EH (cell line): ENCODE measurements around the gene PFKL.
A peak's percentile ranks its signal among the peaks of the same experiment; 100 is the strongest.

Experiments used
- DNase-seq: peaks from one replicate; pipeline ENCODE4 v3.0.0-alpha.2; 2015; ENCODE audit warnings: low read depth

The PFKL gene

DNA sequence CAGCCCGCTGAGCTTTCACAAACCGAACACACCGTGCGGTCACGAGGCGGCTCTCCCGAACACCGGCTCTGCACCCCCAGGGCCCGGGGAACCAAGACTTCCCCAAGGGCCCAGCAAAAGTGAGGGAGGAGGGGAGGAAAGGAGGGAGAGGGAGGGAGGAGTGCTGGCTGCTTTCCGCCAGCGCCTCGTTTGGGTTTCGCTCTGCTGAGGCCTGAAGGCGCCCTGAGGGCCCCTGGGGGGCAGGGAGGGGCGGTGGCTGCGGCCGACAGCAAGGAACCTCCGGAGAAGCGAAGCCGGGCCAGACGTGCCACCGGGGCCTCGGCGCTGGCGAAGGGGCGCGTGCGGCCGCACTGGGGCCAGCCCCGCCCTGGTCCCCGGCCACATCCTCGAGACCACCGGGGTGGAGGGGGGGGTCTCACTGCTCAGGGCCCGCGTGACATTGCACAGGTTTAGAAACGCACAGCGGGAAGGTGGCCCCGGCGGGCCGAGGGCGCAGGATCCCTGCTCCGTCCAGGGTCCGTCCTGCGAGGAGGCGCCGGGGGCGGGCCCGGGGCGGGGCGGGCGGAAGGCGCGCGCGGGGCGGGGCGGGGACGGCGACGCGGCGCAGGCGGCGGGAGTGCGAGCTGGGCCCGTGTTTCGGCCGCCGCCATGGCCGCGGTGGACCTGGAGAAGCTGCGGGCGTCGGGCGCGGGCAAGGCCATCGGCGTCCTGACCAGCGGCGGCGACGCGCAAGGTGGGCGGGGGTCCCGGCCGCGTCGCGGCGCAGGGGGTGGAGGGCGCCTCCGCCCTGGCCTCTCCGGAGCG, at the start of gene PFKL:
Gene PFKL, plus strand, starts transcription at position 596 of the 804 bp plus-strand sequence. Its CDS starts 53 bp downstream, at position 649.
- DNase-seq = peak; percentile 75

DNA sequence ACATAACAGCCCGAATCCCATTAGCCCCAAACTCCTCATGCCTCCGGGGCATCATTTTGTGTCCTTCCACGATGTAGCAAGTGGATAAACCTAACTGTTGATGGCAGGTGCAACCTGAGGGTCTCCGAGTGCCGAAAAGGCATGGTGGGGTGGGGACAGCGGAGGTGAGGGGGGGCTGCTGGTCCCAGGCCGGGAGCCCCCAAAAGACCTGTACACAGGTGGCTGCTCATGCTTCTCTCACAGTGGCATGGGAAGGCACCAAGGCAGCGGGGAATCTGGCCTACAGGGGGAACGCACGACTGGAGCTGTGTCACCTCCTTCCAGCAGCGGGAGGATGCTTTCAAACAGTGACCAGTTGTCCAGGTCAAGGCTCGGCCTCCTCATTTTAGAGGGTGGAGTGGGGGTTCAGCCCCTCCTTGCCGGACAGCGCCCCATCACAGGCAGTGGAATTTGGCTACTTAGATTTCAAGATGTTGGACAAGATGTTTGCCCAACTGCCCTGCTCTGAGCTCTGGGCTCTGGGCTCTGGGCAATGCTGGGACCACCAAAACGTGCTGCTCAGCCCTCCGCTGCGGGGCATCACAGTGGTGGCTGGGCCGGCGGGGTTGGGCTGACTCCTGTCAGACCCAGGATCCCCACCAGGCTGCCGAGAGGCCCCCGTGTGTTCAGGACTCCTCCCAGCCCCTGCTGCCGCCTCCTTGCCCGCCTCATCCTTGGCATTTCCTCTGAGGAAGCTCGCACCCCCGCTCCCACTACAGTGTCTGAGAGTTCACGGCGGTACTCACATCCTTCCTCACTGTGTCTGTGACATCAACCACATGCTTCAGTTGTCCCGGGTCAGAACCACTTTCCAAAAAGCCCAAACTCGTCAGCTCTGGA, 45.8 kb upstream of the PFKL start:
- DNase-seq = peak; percentile 16

DNA sequence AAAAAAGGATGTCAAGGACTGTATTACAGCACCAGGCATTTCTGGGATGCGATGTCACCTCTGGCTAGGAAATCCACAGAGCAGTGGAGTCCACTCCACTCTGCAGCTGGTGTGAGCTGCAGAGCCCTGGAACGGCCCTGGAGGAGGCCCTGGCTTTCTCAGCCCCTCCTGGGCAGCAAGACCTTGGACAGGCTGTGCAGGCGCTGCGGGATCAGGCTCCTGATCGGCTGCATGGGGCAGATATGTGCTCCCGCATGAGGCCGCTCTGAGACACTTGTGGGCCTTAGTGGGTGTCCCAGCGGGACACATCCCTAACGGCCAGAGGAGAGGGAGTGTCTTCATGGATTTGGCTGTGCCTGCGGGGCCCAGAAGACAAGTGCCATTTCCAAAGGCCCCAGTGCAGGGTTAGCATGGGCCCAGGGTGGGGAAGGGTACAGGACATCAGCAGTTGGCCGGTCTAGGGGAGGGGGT, 44.3 kb upstream of the PFKL start:
- DNase-seq = peak; percentile 41

DNA sequence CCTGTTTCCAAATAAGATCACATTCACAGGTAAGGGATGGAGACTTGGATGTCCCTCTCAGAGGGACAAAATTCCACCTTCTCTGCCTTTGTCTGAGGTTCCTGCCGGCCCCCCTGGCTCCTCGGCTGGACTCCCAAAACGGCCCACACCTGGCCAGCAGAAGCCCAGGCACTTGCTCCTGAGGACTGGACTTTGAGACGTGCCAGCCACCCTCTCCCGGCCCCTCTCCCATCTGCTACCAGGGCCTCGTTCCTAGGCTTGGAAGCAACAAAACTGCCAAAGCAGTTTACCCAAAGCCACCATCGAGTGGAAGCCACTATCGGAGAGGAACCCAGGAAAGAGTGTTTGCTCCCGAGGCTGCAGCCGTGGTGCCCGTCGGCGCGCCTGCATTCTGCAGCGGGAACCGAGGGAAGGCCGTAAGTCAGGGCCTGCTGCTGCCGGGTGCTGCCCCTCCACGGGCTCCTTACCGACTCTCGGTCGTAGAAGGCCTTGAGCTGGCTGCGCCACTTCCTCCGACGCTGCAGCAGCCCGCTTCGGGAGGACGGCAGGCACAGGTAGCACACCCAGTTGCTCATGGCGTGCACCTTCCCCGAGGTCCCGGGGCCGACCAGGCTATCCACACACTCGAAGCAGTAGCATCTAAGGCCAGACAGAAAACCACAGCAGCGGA, 41.7 kb upstream of the PFKL start:
- no peak for DNase-seq

DNA sequence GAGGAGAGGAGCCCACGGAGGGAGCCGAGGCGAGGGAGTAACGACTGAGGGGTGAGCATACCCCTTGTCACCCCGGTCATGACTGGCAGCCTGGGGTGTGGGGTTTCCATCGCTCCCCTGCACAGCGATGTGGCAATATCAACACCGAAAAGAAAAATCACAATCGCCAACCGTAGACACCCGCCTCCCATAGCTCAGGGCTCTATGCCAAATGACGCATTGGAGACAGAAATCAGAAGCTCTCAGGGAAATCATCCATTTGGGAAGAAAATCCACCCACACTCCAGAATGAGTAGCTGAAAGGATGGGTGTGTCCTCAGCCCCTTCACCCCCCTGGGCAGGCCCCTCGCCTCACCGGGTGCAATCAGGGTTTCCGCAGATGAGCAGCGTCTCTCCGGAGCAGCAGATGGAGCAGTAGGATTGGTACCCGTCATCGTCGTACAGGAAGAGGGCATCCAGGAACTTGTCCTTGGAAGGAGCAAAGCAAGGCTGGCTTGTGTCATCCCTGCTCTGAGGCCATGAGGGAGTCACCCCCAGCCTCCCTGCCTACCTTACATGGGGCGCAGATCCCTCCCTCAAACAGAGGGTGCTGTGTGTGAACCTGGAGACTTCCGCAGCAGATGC, 40.7 kb upstream of the PFKL start:
- no peak for DNase-seq

DNA sequence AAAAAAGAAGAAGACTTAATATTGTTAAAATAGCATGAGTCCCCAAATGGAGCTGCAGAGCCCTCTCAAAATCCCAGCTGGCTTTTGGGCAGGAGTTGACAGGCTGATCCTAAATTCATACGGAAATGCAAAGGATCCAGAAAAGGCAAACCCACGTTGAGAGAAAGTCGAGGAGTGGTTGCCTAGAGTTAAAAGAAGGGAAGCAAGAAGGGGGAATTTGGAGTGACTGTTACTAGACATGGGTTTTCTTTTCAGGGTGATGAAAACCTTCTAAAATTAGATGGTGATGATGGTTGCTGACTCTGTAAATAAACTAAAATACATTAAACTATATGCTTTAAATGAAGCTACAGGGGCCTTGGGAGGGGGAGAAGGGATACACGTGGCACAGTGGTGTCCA, 39.8 kb upstream of the PFKL start:
- DNase-seq = no peak

DNA sequence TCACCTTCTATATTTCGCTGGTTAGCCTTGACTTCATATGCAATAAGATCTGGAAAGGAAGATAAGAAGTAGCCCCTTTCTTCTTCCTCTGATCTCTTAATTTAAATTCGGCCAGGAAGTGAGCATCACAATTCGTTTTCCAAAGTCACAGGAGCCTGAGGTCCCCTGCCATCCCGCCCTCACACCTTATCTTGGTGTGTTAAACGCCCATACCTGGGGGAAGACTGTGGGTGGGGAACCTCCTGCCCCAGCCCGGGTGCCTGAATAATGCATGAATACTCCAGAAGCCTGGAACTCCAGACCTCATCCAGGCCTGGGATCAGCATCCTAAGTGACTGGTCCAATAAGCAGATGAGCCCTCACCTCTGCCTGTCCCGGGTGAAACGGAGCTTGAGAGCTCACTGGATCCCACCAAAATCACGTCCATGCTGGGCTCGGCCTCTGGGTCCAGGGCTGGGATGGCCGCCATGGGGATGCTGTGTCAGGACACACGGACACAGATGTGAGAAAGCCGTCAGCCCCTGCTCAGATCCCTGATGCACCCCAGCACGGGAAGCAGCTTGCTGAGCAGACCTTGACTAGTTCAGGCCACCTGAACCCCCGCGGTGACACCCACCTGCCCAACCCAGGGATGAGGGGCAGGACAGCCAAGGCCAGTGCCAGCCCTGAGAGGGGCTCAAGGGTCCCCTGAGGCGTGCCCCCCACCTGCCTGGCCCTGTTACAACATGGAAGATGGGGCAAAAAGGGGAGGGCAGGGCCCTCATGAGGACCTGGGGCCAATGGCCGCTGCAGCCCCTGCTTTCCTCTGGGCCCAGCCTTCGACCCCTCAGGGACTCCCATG, 38.8 kb upstream of the PFKL start:
- DNase-seq = no peak

DNA sequence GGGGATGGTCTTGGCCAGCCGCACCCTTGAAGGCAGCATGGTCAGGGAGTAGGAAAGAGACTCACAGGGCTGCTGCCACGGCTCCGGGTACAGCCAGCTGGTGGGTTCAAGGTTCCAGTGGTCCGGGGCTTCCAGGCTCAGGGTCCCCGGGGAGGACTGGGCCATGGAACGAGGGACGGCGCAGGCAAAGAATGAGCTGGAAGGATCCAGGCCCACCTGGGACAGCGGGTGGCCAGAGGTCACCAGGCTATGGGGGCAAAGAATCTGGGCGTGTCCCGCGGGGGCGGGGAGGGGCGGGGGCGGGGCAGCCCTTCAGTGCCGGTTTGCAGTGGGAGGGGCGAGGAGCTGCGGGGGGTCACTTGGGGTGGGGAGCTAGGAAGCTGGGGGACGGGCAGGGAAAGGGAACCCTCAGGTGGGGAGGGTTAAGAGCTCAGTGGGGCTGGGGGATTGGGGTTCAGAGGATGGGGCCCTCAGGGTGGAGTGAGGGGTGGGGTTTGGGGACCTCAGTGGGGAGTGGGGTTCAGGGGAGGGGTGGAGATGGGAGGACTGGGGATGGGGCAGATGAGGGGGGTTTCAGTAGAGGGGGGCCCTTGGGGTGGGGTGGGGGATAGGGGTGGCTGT, 38.1 kb upstream of the PFKL start, which contains the start of gene DNMT3L:
Gene DNMT3L, minus strand, starts transcription at position 223 of the 621 bp plus-strand sequence. CDS start 638 bp downstream, outside the sequence.
- DNase-seq = no peak

DNA sequence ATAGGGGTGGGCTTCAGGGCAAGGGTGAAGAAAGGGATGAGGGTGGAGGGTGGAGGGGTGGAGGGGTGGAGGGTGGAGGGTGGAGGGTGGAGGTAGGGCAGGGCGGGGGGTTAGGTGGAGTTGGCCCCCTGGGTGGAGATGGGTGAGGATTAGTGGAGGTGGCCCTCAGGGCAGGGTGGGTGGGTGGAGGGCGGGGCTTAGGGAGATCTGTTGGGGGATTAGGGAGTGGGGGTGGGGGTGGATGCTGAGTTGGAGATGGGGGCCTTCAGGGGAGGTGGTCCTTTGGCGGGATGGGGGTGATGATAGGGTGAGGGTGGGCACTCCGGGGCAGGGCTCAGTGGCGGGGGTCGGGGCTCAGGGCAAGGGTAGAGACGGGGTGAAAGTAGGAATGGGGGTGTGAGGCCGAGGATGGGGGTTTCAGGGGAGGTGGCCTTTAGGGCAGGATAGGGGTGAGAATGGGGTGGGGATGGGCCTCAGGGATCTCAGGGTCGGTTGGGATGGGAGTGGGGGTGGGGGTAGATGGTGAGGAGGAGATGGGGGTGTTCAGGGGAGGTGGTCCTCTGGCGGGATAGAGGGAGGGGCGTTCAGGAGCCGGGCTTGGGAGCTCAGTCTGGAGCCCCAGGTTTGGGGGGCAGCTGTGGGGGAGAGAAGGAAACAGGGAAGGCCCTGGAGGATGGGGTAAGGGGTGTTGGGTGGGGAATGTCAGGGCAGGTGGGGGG, 37.4 kb upstream of the PFKL start:
- DNase-seq = no peak

DNA sequence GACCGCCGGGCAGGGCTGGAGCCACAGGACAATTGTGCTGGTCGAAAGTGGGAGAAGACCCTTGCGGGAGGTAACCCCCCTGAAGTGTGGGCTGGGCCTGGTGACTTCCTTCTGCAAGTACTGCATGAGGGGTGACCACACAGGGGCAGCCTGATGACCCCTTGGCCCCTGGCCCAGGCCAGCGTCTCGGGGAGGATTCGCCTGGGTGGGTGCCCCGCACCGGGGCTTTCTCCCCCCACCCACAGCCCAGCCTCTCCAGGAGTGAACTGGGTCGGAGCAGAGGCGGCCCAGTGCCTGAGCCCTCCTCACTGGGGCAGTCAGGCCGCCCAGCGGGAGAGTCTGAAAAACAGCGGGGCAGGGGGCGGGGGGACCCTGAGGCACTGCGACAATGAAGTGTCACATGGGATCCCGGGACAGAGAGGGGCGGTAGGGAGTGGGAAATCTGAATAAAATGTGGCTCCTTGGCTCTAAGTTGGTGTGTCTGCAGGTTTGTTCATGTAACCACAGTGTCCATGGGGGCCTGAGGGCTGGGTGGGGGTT, 36.6 kb upstream of the PFKL start:
- no peak for DNase-seq

DNA sequence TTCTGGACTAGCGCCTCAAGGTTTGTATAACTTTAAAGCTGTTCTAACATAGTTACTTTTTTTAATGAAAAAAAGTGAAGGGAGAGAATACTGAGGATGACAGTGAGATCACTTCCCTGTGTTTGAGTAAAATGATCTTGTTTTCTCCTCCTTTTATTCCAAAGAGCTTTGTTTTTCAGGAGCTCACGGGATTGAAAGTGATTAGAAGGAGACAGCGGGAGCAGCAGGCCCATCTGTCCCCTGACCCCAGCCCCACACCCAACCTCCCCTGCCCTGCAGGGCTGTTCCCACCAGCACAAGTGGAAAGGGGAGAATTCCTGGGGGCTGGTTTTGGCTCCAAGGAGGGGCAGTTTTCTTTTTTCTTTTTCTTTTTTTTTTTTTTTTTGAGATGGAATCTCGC, 36.1 kb upstream of the PFKL start:
- no peak for DNase-seq

DNA sequence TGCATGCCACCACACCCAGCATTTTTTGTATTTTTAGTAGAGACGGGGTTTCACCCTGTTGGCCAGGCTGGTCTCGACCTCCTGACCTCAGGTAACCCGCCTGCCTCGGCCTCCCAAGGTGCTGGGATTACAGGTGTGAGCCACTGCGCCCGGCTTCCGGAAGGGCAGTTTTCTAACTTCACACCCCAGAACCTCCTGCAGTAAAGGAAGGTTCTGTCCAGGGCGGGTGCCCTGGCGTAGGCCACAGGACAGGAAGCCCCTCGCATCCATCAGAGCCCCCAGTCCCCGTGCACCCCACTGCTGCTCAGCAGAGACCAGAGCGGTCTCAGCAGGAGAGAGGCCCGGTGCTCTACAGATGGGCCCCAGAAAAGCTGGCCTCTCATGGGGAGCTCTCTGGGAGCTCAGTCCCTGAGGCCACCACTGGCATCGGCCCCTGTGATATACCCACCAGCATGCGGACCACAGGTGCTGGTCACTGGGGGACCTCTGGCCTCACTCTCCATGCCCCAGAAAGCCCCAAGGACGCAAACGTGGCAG, 34.1 kb upstream of the PFKL start:
- no peak for DNase-seq

DNA sequence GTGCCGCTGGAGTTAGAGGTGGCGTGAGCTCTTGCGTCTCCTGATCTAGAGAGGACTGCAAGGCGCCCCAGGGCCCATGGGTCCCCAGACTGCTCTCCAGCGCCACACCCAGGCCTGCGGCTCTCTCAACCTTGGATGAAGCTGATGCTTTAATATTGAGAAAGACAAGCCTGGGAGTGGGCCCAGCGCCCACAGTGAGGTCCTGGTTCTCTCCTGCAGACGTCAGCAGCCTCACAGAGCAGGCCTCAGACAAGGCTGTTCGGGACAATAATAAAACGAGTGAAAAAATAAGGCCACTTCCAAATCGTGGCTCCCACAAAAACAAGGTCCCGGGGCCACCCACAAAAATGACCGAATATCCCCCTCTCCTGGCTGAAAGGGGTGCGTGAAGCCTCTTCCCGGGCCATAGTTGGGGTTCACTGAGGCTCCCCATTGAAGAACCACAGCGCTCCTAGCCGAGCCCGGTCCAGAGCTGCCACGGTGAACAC, 32.2 kb upstream of the PFKL start:
- peak; percentile 7 for DNase-seq

DNA sequence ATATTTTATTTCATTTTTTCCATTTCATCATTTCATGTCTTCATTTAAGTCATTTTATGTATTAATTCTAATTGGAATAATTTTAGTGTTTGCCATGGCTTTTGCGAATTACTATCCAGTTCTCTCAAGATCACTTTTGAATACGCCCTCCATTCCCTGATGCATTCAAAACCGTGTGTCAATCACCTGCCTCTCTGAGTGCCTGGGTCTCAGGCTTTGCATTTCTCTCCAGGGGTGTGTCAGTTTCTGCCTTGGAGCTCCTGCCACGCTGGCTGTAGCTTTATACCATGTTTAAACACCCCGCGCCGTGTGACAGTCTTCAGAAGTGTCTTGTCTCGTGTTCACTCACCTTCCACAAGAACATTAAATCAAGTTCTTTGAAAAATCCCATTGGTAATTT, 30.8 kb upstream of the PFKL start:
- DNase-seq = no peak

DNA sequence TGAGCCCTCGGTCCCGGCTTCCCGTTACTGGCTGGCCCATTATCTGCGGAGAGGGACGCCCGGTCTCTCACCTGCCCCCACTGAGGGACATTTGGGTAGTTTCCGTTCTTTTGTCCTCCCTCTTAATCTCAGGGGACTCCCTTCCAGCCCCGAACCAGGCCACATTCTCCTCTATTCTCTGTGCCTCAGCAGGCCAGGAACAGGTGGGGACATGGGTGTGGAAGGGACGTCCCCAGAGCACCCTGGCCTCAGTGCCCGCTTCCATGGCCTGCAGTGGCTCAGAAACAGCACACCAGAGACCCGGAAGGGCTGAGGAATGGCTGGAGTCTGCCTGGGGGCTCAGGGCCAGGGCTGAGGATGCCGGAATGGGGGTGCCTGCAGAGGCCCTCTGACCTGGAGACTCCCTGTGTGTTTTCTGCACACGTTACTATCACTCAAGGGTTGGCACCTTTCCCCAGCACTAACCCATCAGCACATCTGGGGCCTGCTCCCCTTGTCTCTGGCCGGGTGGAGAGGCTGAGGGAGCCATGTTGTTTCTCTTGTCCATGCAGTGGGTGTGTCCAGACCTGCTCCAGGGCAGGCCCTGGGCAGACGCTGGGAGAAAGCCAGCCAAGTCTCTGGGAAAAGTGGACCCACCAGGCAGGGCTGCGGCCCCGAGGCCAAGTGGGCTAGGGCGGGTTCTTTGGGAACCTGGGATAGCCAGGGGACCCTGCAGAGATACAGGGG, 28.1 kb upstream of the PFKL start:
- DNase-seq = no peak

DNA sequence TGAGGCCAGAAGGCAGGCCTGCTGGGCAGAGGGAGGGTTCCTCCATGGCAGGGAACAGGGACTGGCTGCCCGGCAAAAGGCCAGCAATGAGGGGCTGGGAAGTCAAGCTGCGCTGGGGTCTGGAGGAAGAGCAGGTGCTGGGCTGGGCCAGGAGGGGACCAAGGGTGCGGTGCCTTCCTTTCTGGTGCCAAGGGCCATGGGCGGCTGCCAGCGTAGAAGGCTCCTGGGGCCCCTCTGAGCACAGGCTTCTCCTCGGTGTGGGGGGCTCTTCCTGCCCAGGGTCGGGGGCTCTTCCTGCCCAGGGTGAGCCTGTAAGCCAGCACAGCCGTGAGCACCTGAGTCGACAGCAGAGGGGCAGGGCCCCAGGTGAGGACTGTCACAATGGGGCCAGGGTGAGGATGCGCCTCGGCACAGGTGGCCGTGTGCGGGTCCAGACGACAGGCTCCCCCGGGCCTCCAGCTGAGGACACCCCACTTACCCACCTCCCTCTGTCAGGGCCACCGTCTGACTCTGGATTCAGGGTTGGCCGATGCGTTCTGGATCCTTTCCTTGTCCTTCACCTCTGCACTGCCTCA, 27.5 kb upstream of the PFKL start:
- DNase-seq = no peak

DNA sequence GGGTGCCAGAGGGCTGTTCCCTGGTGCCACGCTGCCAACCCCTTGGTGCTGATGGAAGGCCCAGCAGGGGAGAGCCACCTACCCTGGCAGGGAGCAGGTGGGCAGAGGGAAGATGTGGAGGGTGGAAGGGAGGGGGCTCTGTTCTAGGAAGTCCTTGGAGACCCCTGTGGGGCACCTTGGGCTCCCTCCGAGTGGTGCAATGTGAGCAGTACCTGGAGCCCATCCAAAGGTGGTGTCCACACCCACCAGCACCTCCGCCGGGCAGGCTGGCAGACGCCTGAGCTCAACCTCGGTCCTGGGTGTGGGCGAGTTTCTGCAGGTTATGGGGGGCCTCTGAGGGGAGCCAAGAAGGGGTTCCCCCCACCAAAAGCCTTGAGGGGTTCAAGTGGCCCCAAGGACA, 26.8 kb upstream of the PFKL start:
- DNase-seq = no peak

DNA sequence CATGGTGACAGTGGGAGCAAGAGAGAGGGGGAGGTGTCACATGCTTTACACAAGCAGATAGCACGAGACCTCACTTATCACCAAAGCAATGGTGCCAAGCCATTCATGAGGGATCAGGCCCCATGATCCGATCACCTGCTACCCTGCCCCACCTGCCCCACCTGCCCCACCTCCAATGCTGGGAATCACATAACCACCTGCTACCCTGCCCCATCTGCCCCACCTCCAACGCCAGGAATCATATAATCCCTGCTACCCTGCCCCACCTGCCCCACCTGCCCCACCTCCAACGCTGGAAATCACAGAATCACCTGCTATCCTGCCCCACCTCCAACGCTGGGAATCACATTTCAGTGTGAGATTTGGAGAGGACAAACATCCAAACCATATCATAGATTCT, 24.8 kb upstream of the PFKL start:
- DNase-seq = no peak
